Activated effector memory CD4-positive, alpha-beta T cell treated with anti-CD3 and anti-CD28 coated beads, Interleukin-2, amount 50 U/mL, for 16 hours (primary cell): ENCODE measurements around the gene SORL1-AS1.

Experiments used
- DNase-seq: peaks from one replicate; pipeline ENCODE4 v3.0.0-alpha.2; 2020

SORL1-AS1 gene

DNA sequence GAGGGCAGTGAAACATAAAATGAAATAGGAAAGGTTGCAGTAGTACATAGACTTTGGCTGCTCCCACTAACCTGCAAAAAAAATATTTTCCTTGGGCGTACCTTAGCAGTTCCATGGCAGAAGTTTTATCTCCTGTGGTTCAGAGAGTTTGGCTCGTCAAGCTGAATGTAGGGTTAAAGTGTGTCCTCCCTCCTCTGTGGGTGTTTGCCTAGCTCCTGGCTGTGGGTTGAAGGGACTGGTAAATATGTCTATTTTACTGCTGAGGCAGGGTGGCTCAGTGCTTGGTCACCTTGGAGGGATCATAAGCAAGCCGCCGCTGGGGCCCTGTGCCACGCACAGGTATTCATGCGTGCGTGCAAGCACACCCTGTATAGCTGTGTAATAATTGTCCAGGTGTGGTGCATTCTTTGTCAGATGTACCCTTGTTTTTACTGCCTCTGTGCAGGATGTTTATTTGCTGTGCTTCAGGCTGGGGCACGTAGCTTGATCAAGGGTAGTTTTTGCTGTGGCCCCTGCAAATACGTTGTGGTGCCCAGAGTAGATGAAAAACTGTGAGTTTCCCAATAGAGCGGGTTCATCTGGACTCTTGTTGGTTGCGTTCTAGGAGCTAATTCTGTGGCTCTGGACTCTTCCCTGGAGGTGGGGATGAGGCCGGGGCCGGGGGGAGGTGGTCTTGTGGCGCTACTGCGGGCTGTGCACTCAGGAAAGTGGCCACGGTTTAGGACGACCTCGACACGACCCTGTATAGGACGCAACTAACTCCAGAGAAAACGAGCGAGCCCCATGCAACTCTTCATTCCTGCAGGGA is 1.4 kb downstream of the SORL1-AS1 start:
- peak; percentile 78 for DNase-seq

GRCh38 chr11:121450401-121450800 is 2.4 kb downstream of the SORL1-AS1 start:
- DNase-seq, result no peak

DNA sequence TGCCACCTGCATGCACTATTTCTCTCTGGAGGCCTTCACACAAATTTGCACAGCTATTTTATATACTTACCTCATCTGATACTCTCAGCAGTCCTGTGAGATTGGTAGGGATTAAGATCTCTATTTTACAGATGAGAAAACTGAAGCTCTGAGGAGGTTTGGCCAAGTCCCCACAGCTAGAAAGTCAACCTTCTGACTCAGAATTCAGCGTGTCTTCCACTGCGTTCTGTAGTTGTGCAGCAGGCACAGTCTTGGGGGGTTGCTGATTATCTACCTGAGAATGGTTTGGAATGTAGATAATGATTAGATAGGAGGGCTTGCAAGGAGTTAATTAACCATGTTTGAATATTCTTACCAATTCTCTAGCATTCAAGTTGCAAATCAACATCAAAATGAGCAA is 3.1 kb downstream of the SORL1-AS1 start:
- no peak for DNase-seq

DNA sequence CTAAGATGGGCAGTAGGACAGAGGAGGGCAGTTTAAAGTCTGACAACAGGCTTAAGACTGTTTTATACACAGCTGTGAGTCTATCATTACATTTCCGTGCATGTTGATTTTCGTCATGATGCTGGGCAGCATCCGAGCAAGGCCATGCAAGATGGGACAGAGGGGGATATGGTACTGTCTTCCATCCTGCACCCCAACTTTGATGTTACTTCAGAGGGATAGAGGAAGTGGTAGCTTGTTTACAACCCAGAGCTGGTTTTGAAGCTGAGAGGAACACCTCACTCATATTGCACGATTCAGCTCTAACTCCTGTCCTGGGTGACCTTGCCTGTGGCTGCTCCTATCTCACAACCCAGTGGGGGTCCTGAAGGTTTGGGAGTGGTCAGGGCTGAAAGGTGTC is 3.6 kb downstream of the SORL1-AS1 start:
- DNase-seq, result no peak

- DNase-seq, result no peak
Measured at GRCh38 chr11:121448431-121448941, 4.3 kb downstream of the SORL1-AS1 start.

- no peak for DNase-seq
Measured at GRCh38 chr11:121448011-121448410, 4.8 kb downstream of the SORL1-AS1 start.

DNA sequence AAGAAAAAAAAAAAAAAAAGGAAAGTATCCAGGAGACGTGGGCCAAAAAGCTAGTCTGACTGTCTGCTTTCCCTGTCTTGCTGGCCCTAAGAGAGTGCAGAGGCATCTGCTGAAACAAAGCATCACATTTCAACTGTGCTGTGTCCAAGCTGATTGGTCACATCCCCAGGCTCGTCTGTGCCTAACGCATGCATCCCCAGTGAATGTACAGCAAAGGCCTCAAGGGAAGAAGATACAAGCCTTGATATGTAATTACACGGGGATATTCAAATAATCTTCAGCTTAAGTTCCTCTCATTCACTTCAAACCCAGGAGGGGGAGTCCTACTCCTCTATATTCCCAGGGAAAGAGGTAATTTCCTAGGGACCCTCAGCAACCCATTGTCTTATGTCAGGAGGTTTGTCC is 6.0 kb downstream of the SORL1-AS1 start:
- DNase-seq, result no peak

DNA sequence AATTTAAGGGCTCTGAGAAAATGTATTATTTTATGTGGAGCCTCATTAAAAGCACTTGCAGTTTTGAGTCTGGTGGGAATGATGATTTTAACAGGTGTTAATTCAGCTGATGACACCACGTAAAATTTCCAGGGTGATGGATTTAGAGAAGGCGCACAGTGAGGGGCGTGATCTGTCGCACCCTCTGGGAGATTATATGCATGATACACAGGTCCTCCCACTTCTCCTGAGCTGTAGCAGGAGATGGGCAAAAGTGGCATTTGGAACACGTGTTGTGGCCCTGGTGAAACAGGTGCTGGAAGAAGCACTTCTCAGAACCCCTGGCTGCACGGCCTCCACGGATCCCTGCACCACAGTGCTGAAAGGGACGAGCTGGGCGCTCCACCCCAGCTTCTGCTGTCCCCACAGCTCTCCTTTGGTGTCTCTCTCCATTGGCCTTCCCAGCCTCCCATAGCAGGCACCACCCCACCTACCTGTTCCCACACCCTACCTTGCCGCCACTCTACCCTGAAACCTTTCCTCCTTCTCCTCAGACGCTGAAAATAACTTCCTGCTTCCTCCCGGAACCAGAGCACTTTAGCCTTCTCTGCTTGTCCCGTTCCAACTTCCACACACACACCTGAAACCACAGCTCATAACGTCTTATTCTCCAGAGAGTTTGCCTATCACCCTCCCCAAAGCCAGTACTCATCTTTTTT is 7.5 kb downstream of the SORL1-AS1 start:
- DNase-seq, result no peak

DNA sequence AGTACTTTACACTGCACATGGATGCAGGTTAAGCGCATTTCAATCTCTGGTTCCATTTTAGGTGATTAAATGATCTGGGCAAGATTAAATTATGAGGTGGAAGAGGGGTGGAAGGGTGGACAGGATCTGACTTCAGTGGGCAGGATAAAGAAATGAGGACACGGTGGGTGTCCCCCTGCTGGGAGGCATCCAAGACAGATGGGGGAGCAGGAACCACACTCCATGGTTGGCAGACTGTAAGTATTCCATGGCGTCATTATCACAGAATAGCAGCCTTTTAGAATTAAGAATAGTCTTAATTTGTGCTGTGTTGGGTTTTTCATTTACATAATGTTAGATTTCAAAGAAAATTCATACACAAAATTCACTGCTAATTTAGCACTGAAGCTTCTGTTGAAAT is 8.2 kb downstream of the SORL1-AS1 start:
- DNase-seq, result no peak

- DNase-seq, result no peak
Measured at GRCh38 chr11:121443688-121444275, 9.0 kb downstream of the SORL1-AS1 start.

GRCh38 chr11:121441521-121441920 is 11.2 kb downstream of the SORL1-AS1 start:
- no peak for DNase-seq

GRCh38 chr11:121439759-121440158 is 13.0 kb downstream of the SORL1-AS1 start:
- no peak for DNase-seq

GRCh38 chr11:121439337-121439736 is 13.4 kb downstream of the SORL1-AS1 start:
- no peak for DNase-seq

DNA sequence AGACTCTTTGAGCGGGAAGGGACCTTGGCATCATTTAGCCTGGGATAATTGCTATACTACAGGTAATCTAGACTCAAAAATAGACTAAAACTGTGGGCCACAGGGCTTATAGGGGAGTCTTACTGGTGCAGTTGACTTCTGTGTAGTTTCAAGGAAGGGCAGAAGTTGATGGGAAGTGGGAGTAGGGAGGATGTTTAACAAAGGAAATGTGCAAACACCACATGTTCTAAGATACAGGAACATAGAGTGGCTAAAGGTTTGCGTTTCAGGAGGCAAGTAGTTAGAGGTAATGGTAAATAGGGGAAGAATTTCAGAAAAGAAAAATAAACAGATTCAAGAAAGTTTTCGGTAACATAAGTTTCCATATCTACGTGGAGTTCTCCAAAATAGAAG is 15.1 kb downstream of the SORL1-AS1 start:
- no peak for DNase-seq

DNA sequence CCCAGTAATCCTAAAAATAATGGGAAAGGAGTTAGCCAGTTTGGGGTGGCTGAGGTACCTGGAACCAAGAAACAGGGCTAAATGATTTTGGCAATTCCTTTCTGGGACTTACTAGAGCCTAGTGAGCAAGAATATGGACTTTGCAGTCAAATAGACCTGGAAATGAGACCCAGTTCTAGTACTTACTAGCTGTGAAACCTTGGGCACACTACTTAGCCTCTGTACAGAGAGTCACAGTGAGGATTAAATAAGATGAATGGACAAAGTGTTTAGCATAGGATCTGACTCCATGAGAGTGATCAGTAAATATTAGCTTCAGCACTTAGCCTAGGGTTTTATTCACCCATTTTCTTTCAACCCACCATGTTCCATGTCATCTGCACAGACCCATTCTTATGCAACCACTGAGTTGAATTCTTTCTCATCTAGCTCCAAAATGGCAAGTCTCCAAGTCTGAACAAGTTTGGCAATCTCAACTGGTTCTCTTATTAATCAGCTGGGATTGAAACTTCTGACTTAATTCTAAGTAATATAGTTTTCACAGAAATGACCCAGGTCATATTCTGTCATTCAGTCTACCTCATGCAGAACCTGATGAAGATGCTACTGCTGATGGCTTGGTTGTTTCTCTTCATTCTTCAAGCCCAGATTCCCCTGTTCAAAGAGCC is 15.6 kb downstream of the SORL1-AS1 start:
- DNase-seq, result no peak

DNA sequence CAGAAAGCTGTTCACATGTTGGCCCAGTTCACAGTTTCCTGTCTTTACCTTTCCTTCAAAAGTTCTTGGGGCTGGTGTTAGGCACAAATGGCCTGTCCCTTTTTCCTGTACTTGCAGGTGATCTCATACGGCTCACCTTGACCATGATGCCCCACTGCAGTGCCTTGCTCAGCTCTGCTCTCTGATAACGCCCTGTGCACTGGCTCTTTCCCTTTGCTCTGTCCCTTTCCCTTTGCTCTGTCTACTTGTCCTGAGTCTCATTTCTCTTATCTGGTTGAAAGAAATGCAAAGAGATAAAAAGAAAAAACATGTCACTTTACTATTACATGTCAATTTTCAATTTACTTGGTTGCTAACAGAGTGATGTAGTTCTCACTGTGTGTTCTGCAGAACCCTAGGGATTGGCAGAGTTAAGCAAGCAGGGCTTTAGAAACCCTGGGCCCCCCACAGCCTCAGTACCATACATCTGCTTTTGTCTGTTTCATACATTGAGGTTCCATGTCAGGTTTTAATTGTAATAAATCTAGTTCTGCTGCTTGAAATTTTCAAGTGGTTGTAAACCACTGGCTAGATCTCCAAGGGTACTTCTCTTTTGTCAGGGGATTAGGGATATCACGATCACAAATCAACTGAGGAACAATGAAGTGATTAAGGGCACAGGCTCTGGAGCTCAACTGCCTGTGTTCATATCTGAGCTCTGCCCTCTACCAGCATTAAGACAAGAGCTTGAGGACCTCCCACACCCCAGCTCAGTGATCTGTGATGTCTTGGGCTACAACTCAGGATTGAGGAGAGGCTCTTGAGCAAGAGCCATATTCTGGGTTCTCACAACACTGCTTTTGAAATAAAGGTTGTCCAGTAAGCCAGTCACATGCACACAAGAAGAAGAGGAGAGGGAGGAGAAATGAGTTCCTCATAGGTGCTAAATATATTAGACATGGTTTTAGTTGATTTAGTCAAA is 16.9 kb downstream of the SORL1-AS1 start:
- no peak for DNase-seq

DNA sequence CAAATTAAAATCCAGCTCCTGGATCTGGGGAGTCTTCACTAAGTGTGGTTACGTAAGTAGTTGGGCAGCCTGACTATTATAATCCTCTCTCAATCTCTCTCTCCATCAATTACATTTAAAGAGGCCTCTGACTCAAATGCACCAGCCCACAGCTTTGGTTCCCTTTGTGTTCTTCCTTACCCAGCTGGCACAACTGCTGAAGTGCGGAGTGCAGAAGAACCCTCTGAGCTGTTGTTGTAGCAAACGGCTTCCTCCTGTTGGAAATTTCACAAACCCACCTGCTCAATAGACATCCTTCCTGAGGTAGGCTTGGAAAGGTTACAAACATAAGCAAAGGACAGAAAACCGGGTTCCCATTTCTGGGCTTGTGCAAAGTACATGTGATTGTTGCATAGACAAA is 17.6 kb downstream of the SORL1-AS1 start:
- no peak for DNase-seq

DNA sequence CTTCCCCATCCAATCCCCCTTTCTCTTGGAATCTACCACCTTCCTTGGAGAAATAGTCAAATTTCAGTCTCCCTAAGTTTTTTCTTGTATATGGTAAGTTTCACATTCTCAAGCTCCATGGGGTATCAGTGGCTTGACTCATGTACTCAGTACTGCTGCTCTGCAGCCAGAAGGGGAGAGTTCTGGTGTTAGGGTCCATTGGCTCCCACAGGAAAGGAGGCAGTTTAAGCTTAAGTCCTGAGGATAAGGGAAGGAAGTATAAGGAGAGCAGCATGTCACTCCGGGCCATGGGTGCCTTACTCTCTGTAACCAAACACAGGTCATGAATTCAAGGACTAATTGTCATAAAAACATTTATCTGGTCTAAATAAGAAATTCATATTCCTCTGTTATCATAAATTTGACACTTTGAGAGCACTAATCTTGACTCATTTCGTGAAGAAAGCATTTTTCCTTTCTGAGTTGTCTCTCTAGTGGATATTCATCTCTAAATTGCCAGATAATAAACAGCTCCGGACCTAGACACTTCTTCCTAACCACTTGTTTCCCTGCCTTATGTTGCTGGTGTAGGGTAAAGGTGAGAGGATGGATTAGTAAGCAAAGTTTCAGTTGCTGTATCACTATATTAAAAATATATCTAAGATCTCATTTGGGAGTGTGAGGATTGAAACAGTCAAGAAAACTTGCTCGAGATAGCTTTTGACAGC is 20.8 kb downstream of the SORL1-AS1 start:
- DNase-seq, result no peak

DNA sequence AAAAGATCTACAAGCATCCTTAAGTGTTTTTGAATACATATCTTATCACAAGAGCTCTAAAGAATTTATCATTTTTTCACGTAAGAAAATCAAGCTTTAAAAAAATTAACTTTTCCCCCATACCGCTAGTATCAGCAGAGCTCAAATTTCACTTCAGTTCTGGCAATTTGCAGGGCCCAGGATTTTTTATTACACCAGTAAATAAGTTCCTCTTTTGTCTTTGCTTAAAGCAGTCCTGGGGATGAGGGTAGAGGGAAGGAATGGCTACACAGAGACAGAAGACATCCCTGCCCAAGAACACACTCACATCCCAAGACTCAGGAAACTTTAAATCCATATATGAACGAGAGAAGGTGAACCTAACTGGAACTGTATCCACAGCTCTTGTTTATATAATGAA is 23.2 kb downstream of the SORL1-AS1 start:
- no peak for DNase-seq

GRCh38 chr11:121427400-121427744 is 25.4 kb downstream of the SORL1-AS1 start:
- no peak for DNase-seq
